ENCODE data around the gene RASAL3. TPM values are rescaled to one million over a fixed set of nuclear protein-coding genes. Genes with fewer than 3 reads are reported as not detected.

RASAL3 gene
- total and polyA plus RNA-seq, 2 of the 8 experiments (the other 6 are each of a cell fraction or from before 2014, with no cell fraction given), result 0.19 to 0.63 TPM

DNA sequence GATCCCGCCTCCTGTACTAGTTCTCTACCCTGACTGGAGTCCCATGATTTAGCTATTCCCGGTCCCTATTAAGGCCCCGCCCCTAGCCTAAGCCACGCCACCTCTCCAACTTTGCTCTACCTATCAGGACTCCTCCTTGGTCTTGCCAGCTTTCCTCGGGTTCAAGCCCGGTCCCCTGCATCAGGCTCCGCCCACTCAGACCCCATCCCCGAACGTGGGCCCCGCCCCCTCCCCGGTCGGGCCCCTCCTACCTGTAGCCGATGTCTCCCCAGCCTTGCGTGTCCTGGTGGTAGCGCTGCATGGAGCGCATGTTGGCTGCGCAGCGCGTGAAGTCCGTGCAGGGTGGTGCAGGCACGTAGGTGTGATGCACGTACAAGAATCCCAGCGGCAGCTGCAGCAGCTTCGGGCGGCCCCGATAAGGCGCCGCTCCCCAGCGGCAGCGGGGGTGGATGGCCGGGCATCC lies 7.3 kb upstream of the RASAL3 start:
- POLR2A ChIA-PET (ENCODE audit: partially characterized antibody), result no interaction called here
- Histone ChIP-seq H3K4ac (replicated peaks; ENCODE audit: insufficient read length, low read depth, low read length) (no peak overlapping the region), H3K56ac (replicated peaks; ENCODE audit: insufficient read length, low read depth, low read length) (no peak overlapping the region), H3K4me3 (ENCODE audit: extremely low read depth in 1 of 4, insufficient read depth in 2 of 4, low read depth in 3 of 4, low read length in 4 of 4) (no peak overlapping the region), H4K5ac (ENCODE audit: insufficient read length, low read depth, low read length) (no peak overlapping the region), H2BK5ac (ENCODE audit: low read depth, low read length) (no peak overlapping the region), H3K36me3 (ENCODE audit: control insufficient read depth in 2 of 4, insufficient read depth in 4 of 4, low read length in 3 of 4) (no peaks in the 10 kb centered on the region), H3K4me2 (ENCODE audit: insufficient read depth in 1 of 2, low read depth in 2 of 2, low read length in 2 of 2) (no peak overlapping the region), H2BK12ac (ENCODE audit: low read depth, low read length) (no peak overlapping the region), H3K79me2 (ENCODE audit: control insufficient read depth in 1 of 2, insufficient read depth in 2 of 2, low read length in 2 of 2) (no peaks in the 10 kb centered on the region), H4K8ac (ENCODE audit: extremely low read depth, insufficient read depth, low read length) (no peak overlapping the region), H3K18ac (ENCODE audit: extremely low read depth, low read length) (no peak overlapping the region), H2AK5ac (ENCODE audit: low read depth, low read length) (no peak overlapping the region), H4K91ac (replicated peaks; ENCODE audit: insufficient read length, low read length) (no peak overlapping the region), H3K79me1 (ENCODE audit: low read depth, low read length) (no peaks in the 10 kb centered on the region), H3K27me3 (replicated peaks in 1 of 4; ENCODE audit: control insufficient read depth in 3 of 4, extremely low read depth in 1 of 4, insufficient read depth in 3 of 4, low read length in 3 of 4) (peaks cover 15 to 29% (median 22%) of the 10 kb centered on the region in 4 experiments), H2BK20ac (ENCODE audit: low read length) (no peak overlapping the region), H3K23me2 (ENCODE audit: low read depth, low read length) (no peaks in the 10 kb centered on the region; the same call in 1 of the 2 replicates), H3K23ac (ENCODE audit: insufficient read length) (no peak overlapping the region), H3K4me1 (replicated peaks in 1 of 4; ENCODE audit: control insufficient read depth in 3 of 4, insufficient read depth in 4 of 4, low read length in 3 of 4) (peaks cover 0 to 5% (median 2%) of the 10 kb centered on the region in 4 experiments; a peak in 2 of 7 replicates), H3K9ac (replicated peaks in 1 of 4; ENCODE audit: extremely low read depth in 1 of 4, low read depth in 3 of 4, low read length in 3 of 4) (no peak overlapping the region), H3K14ac (ENCODE audit: insufficient read length) (no peak overlapping the region), H4K20me1 (replicated peaks in 1 of 2; ENCODE audit: control insufficient read depth in 1 of 2, insufficient read depth in 2 of 2, low read length in 2 of 2) (peaks cover 3 to 8% of the 10 kb centered on the region in 2 experiments), H3K27ac (ENCODE audit: low read depth, low read length) (no peak overlapping the region), H3K9me3 (ENCODE audit: insufficient read depth in 2 of 2, low read depth in 1 of 2, low read length in 1 of 2) (peaks cover 17 to 25% of the 10 kb centered on the region in 2 experiments; a peak in 3 of 4 replicates), H2BK120ac (replicated peaks; ENCODE audit: low read depth, low read length) (no peak overlapping the region), H2BK15ac (ENCODE audit: low read length) (no peak overlapping the region), H2AFZ (ENCODE audit: low read length) (no peak overlapping the region)
- CTCF ChIA-PET (ENCODE audit: partially characterized antibody), result interaction anchor here (1.1 kb wide), 1 partner anchor 76 kb away, joined by 4 read pairs; no protein-coding TSS in a partner anchor
- DNase-seq (ENCODE audit: low read depth in 1 of 2, low spot score in 2 of 2) (no peak), FAIRE-seq (no peak)
- WGBS, 2 experiments (ENCODE audit: extremely low coverage in 1 of 2, insufficient coverage in 1 of 2, insufficient read length in 1 of 2, insufficient replicate concordance in 2 of 2, low coverage in 1 of 2, low lambda C conversion rate in 2 of 2, missing lambda C conversion rate in 1 of 2), result 88% methylated on average over 25 of the region's 31 CpGs; no CpG with 5 or more reads in 1 of the 2 experiments
- no peak for TF ChIP-seq PHF8 (conservative IDR thresholded peaks at IDR 0.05; ENCODE audit: low read depth, low read length)
- TF ChIP-seq ATF3 (IDR thresholded peaks at IDR 0.05; ENCODE audit: insufficient read depth, low read depth, low read length), result no peak
- TF ChIP-seq POLR2AphosphoS5 (IDR thresholded peaks at IDR 0.05; ENCODE audit: low read depth, low read length), result no peak
- no peak for TF ChIP-seq HDAC2 (IDR thresholded peaks at IDR 0.05; ENCODE audit: borderline replicate concordance in 1 of 2, low read depth in 2 of 2, low read length in 2 of 2)
- no peak for TF ChIP-seq KDM5A (IDR thresholded peaks at IDR 0.05; ENCODE audit: low read length)
- TF ChIP-seq BACH1 (IDR thresholded peaks at IDR 0.05; ENCODE audit: low read length), result no peak
- no peak for TF ChIP-seq ASH2L (IDR thresholded peaks at IDR 0.05; ENCODE audit: low read length)
- TF ChIP-seq SAP30 (IDR thresholded peaks at IDR 0.05; ENCODE audit: insufficient read depth, insufficient replicate concordance, low read length), result no peak
- TF ChIP-seq RNF2 (IDR thresholded peaks at IDR 0.05; ENCODE audit: borderline replicate concordance, low read depth, low read length, missing control alignments, poor library complexity, severe bottlenecking), result no peak

Measured in H1 (cell line).